Sigmoid colon (tissue), 7 donors: ENCODE results near the gene YTHDC2. TPM values are rescaled to one million over a fixed set of nuclear protein-coding genes. Genes with fewer than 3 reads are reported as not detected.
A peak's percentile ranks its signal among the peaks of the same experiment; 100 is the strongest.

Experiments
- DNase-seq: peaks from one replicate; pipeline ENCODE4 v3.0.0-alpha.2; 2019
- H3K27ac ChIP-seq, 4 donors: fragments of 200-600 bp; sonication (generic); one replicate each; pipeline ENCODE4 v1.5.1; 2016 to 2019; ENCODE audit warnings: mild to moderate bottlenecking in 1 of 4
- H3K27me3 ChIP-seq, 3 donors: fragments of 200-600 bp; sonication (generic); one replicate each; pipeline ENCODE4 v1.5.1; 2019; ENCODE audit warnings: mild to moderate bottlenecking in 1 of 3
- H3K36me3 ChIP-seq, 4 donors: fragments of 200-600 bp; sonication (generic); one replicate each; pipeline ENCODE4 v1.5.1; 2016 to 2019
- H3K4me1 ChIP-seq, 4 donors: fragments of 200-600 bp; sonication (generic); one replicate each; pipeline ENCODE4 v1.5.1; 2017 to 2019
- H3K4me3 ChIP-seq, 4 donors: fragments of 200-600 bp; sonication (generic); one replicate each; pipeline ENCODE4 v1.5.1; 2017 to 2019; ENCODE audit warnings: mild to moderate bottlenecking in 2 of 4, moderate library complexity in 1 of 4
- H3K9me3 ChIP-seq, 4 donors: fragments of 200-600 bp in 3 of 4; sonication (generic) in 3 of 4; one replicate each; pipeline versions ENCODE4 v1.5.1 to v1.6.1; 2013 to 2019
- EP300 ChIP-seq, 4 donors: sonication (generic); formaldehyde crosslinking; IDR thresholded peaks; one replicate each; pipeline ENCODE4 v1.6.1; 2017; ENCODE audit warnings: antibody characterized with exemption in 4 of 4
- POLR2A ChIP-seq, 2 donors: fragments of 450-650 bp; IDR thresholded peaks; one replicate each; pipeline ENCODE4 v1.6.1; 2016; ENCODE audit warnings: antibody characterized with exemption in 2 of 2, mild to moderate bottlenecking in 2 of 2, moderate library complexity in 2 of 2
- POLR2AphosphoS5 ChIP-seq, 4 donors: sonication (generic); formaldehyde crosslinking; IDR thresholded peaks; one replicate each; pipeline ENCODE4 v1.6.1; 2017; ENCODE audit warnings: antibody characterized with exemption in 4 of 4
- WGBS, 2 donors: extraction: QIAGEN DNeasy Blood & Tissue Kit; methylation state at CpG; one replicate each; pipeline ENCODE4 v1.1.7; 2013; 5-methylcytosine and 5-hydroxymethylcytosine counted together
- intact Hi-C: fragments of 100-400 bp; cut with DNase I; formaldehyde crosslinking; loops from one replicate; pipeline ENCODE4 v1.15.1; 2023
- polyA plus RNA-seq, 3 donors: library from polyadenylated mRNA; stranded (reverse); fragments of 200-250 nt; gene quantifications; one replicate each; pipeline ENCODE4 v1.2.3, GENCODE V29; 2013
- total RNA-seq, 4 donors: library from RNA; depleted of rRNA; stranded (reverse); fragments of >200 nt; gene quantifications; one replicate each; pipeline ENCODE4 v1.1.0, GENCODE V29; 2016
- TF ChIP-seq, protein P1 (sequence below), 4 experiments: fragments of 450-650 bp in 3 of 4; fragments of 200-600 bp in 1 of 4; IDR thresholded peaks; one replicate each; pipeline ENCODE4 v1.5.1; 2016 to 2019; ENCODE audit warnings: antibody characterized with exemption in 4 of 4, mild to moderate bottlenecking in 3 of 4, moderate library complexity in 2 of 4
- donor health status: healthy with polysubstance abuse.
- donor health status: Bipolar disorder and iron deficiency.
- donor health status: healthy.

Gene YTHDC2
- total and polyA plus RNA-seq, 7 donors, result 4.9 to 21.9 (median 15.6) TPM

DNA sequence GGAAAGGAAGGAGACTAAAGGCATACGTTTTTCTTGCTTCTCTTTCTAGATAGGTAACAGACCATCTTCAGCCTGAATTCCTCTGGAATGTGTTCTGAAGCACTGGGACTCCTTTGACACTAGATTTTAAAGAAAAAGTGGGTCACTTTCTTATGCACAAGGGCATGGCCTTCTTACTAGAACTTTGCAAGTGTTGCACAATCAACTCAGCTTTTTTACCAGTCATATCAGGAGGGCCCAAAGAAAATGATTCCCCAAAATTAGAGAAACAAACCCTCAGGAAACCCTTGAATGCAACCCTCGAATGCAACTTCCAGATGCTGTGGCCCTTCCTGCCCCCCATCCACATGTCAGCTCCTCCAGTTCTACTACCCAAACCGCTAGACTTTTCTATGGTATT is 93.9 kb downstream of the YTHDC2 start:
- intact Hi-C loops, result loop anchor here (5.0 kb wide), 2 partner anchors 230 to 610 kb away; no protein-coding TSS in a partner anchor
- WGBS, 2 donors, result 74 to 78% methylated on average over 3 of the region's 3 CpGs
- Histone ChIP-seq H3K27me3 (no peaks in the 10 kb centered on the region), H3K36me3 (no peaks in the 10 kb centered on the region), H3K9me3 (no peaks in the 10 kb centered on the region), H3K27ac (no peak overlapping the region), H3K4me3 (no peak overlapping the region), H3K4me1 (no peaks in the 10 kb centered on the region)
- DNase-seq, result no peak
- TF ChIP-seq EP300 (IDR thresholded peaks at IDR 0.05), result no peak
- TF ChIP-seq, protein P1, sequence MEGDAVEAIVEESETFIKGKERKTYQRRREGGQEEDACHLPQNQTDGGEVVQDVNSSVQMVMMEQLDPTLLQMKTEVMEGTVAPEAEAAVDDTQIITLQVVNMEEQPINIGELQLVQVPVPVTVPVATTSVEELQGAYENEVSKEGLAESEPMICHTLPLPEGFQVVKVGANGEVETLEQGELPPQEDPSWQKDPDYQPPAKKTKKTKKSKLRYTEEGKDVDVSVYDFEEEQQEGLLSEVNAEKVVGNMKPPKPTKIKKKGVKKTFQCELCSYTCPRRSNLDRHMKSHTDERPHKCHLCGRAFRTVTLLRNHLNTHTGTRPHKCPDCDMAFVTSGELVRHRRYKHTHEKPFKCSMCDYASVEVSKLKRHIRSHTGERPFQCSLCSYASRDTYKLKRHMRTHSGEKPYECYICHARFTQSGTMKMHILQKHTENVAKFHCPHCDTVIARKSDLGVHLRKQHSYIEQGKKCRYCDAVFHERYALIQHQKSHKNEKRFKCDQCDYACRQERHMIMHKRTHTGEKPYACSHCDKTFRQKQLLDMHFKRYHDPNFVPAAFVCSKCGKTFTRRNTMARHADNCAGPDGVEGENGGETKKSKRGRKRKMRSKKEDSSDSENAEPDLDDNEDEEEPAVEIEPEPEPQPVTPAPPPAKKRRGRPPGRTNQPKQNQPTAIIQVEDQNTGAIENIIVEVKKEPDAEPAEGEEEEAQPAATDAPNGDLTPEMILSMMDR (IDR thresholded peaks at IDR 0.05), result no peak
- TF ChIP-seq POLR2A (IDR thresholded peaks at IDR 0.05), result no peak
- no peak for TF ChIP-seq POLR2AphosphoS5 (IDR thresholded peaks at IDR 0.05)

DNA sequence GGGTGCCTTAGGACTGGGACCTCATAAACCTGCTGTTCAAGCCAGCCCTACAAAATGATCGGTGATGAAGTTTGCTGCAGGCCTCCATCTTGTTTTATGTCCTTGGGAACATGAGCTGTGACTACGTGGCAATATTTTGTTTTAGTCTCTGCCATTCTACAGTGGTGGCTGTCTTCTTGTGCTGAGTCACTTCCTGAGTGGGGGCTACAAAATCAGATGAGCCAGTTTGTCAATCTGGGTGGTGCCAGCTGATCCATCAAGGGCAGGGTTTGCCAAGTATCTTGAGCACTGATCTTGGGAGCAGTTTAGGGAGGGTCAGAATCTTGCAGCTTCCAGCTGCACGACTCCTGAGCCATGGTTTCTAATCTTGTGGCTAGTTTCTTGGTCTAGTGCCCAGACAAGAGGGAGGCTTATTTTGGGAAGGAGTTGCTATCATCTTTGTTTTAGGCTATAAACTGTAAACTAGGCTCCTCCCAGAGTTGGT is 94.7 kb downstream of the YTHDC2 start:
- H3K27ac ChIP-seq, result no peak overlapping the region
- H3K9me3 ChIP-seq, result no peaks in the 10 kb centered on the region
- TF ChIP-seq, protein P1 (IDR thresholded peaks at IDR 0.05), result no peak
- TF ChIP-seq POLR2A (IDR thresholded peaks at IDR 0.05), result no peak
- no peak for TF ChIP-seq EP300 (IDR thresholded peaks at IDR 0.05)
- intact Hi-C loops, result loop anchor here (5.0 kb wide), 2 partner anchors 231 to 611 kb away; no protein-coding TSS in a partner anchor
- H3K4me3 ChIP-seq, result no peak overlapping the region
- DNase-seq, result no peak
- H3K27me3 ChIP-seq, result no peaks in the 10 kb centered on the region
- no peaks in the 10 kb centered on the region for H3K4me1 ChIP-seq
- WGBS, 2 donors, result 54 to 63% methylated on average over 3 of the region's 3 CpGs
- H3K36me3 ChIP-seq, result no peaks in the 10 kb centered on the region

- intact Hi-C loops, result loop anchor here (5.0 kb wide), 1 partner anchor 840 kb away; no protein-coding TSS in a partner anchor
- H3K36me3 ChIP-seq, result no peaks in the 10 kb centered on the region
- no peaks in the 10 kb centered on the region for H3K27me3 ChIP-seq
- WGBS, 2 donors, result 2 to 3% methylated on average over 4 of the region's 4 CpGs
- no peak overlapping the region for H3K27ac ChIP-seq
- TF ChIP-seq POLR2A (IDR thresholded peaks at IDR 0.05) (no peak), EP300 (IDR thresholded peaks at IDR 0.05) (no peak), POLR2AphosphoS5 (IDR thresholded peaks at IDR 0.05) (no peak)
- TF ChIP-seq, protein P1 (IDR thresholded peaks at IDR 0.05), result peak in 3 of 4 experiments; percentile 37 to 62 (median 47)
- no peak for DNase-seq
- no peak overlapping the region for H3K4me3 ChIP-seq
- no peaks in the 10 kb centered on the region for H3K9me3 ChIP-seq
- no peaks in the 10 kb centered on the region for H3K4me1 ChIP-seq
Observed at GRCh38 chr5:113612060-113612496, 98.6 kb downstream of the YTHDC2 start.

DNA sequence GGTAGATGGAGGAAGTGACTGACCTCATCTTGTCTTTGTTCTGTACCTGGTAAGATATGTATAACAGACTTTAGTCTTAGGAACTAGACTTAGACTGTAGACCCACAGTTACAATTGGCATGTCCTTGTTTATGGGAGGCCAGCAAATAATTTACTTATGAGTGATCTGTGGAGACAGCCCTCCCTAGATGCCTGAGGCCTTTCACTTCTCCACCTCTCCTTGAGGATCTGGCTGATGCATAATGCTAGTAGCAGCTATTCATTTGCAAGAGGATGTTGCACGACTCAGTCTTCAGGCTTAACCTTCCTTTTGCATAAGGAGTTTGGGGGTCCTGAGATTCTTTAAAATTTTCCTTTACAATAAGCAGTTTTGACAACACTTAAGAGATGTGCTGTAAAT is 100.7 kb downstream of the YTHDC2 start:
- TF ChIP-seq, protein P1 (IDR thresholded peaks at IDR 0.05), result no peak
- TF ChIP-seq EP300 (IDR thresholded peaks at IDR 0.05), result no peak
- no peak for TF ChIP-seq POLR2A (IDR thresholded peaks at IDR 0.05)
- no peak for TF ChIP-seq POLR2AphosphoS5 (IDR thresholded peaks at IDR 0.05)
- Histone ChIP-seq H3K4me1 (no peaks in the 10 kb centered on the region), H3K4me3 (no peak overlapping the region), H3K27ac (no peak overlapping the region), H3K36me3 (no peaks in the 10 kb centered on the region), H3K27me3 (no peaks in the 10 kb centered on the region), H3K9me3 (no peaks in the 10 kb centered on the region)
- intact Hi-C loops, result loop anchor here (5.0 kb wide), 1 partner anchor 838 kb away; no protein-coding TSS in a partner anchor
- 46 to 63% methylated on average over 1 of the region's 1 CpG for WGBS, 2 donors
- no peak for DNase-seq

GRCh38 chr5:113615708-113616107 is 102.2 kb downstream of the YTHDC2 start:
- H3K9me3 ChIP-seq, result no peaks in the 10 kb centered on the region
- no peak overlapping the region for H3K4me3 ChIP-seq
- intact Hi-C loops, result no loop called here
- TF ChIP-seq POLR2A (IDR thresholded peaks at IDR 0.05) (no peak), POLR2AphosphoS5 (IDR thresholded peaks at IDR 0.05) (no peak), EP300 (IDR thresholded peaks at IDR 0.05) (no peak)
- no peaks in the 10 kb centered on the region for H3K4me1 ChIP-seq
- no peaks in the 10 kb centered on the region for H3K36me3 ChIP-seq
- no peak overlapping the region for H3K27ac ChIP-seq
- H3K27me3 ChIP-seq, result no peaks in the 10 kb centered on the region
- DNase-seq, result no peak
- 36 to 45% methylated on average over 2 of the region's 2 CpGs for WGBS, 2 donors
